ENCODE results near the gene CYP2A7. TPM values are rescaled to one million over a fixed set of nuclear protein-coding genes. Genes with fewer than 3 reads are reported as not detected.
A peak's percentile ranks its signal among the peaks of the same experiment; 100 is the strongest.
"Not testable (repeated sequence)": the region's sequence is repeated elsewhere in the genome, so short reads cannot be mapped to it uniquely, and the experiment has no call there.

The CYP2A7 gene
- total and polyA plus RNA-seq, 5 donors from 2014 or later: not detected

DNA sequence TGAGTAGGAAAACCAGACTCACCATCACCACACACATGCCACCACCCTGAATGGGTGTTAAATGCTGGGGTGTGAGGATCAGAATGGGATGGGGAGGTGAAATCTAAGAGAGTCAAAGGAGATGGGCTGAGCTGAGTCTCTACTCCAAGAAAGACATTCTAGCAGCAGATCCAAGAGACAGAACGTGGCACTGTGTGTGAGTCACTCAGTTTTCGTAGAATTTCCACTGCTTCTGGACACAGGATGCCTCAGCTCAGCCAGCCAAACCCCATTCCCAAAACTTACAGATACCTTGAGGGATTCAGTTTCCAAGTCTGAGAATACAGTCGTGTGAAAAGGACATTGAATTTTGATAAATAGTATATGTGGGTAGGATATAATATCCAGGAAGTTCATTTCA lies 7.3 kb upstream of the CYP2A7 start:
- no peaks in the 10 kb centered on the region for H3K9me3 ChIP-seq (ENCODE audit: control insufficient read depth in 2 of 2, low read length in 2 of 2)
- H3K27me3 Mint-ChIP-seq: peaks cover 49% of the 10 kb centered on the region
- no peaks in the 10 kb centered on the region for H3K4me1 ChIP-seq (ENCODE audit: control insufficient read depth, insufficient read depth, low read length, poor library complexity, severe bottlenecking)
- no peak overlapping the region for H3K4me3 ChIP-seq (ENCODE audit: low read depth, low read length)
- no peaks in the 10 kb centered on the region for H3K36me3 Mint-ChIP-seq
- H3K36me3 ChIP-seq (ENCODE audit: control insufficient read depth, insufficient read depth, low read length): no peaks in the 10 kb centered on the region
- DNase-seq (no peak), ATAC-seq (ENCODE audit: low read depth in 2 of 2) (no peak)
- no peak overlapping the region for H3K4me3 Mint-ChIP-seq
- no peaks in the 10 kb centered on the region for H3K4me1 Mint-ChIP-seq
- no peak overlapping the region for H3K27ac ChIP-seq (ENCODE audit: insufficient read depth, low read length, poor library complexity, severe bottlenecking)
- H3K9me3 Mint-ChIP-seq: peaks cover 0 to 5% (median 0%) of the 10 kb centered on the region in 7 donors
- H3K27me3 ChIP-seq (ENCODE audit: control insufficient read depth, insufficient read depth, low read length): peaks cover 2% of the 10 kb centered on the region
- no peak overlapping the region for H3K27ac Mint-ChIP-seq

DNA sequence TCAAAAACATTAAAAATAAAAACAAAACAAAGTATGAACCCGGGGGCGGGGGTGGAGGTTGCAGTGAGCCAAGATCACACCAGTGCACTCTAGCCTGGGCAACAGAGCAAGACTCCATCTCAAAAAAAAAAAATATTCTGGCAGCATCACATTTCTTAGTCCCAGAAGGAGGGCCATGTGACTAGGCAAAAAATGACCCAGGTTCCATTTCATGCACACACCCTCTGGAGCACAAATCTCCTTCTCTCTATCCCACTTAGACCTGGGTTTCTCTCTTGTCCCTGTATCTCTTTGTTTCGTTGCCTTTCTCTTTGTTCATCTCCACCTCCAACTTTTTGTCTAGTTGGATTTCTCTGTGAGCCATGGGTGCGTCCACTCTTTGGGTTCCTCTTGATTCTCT lies 6.2 kb upstream of the CYP2A7 start:
- Histone ChIP-seq H3K27me3 (ENCODE audit: control insufficient read depth, insufficient read depth, low read length) (peaks cover 2% of the 10 kb centered on the region), H3K4me1 (ENCODE audit: control insufficient read depth, insufficient read depth, low read length, poor library complexity, severe bottlenecking) (no peaks in the 10 kb centered on the region), H3K9me3 (ENCODE audit: control insufficient read depth in 2 of 2, low read length in 2 of 2) (no peaks in the 10 kb centered on the region), H3K36me3 (ENCODE audit: control insufficient read depth, insufficient read depth, low read length) (no peaks in the 10 kb centered on the region), H3K27ac (ENCODE audit: insufficient read depth, low read length, poor library complexity, severe bottlenecking) (no peak overlapping the region), H3K4me3 (ENCODE audit: low read depth, low read length) (no peak overlapping the region)
- ATAC-seq (ENCODE audit: low read depth in 2 of 2) (no peak), DNase-seq (no peak)
- Mint-ChIP-seq H3K4me3 (no peak overlapping the region), H3K27ac (no peak overlapping the region), H3K9me3 (peaks cover 0 to 5% (median 0%) of the 10 kb centered on the region in 7 donors), H3K27me3 (peaks cover 44% of the 10 kb centered on the region), H3K36me3 (no peaks in the 10 kb centered on the region), H3K4me1 (no peaks in the 10 kb centered on the region)

DNA sequence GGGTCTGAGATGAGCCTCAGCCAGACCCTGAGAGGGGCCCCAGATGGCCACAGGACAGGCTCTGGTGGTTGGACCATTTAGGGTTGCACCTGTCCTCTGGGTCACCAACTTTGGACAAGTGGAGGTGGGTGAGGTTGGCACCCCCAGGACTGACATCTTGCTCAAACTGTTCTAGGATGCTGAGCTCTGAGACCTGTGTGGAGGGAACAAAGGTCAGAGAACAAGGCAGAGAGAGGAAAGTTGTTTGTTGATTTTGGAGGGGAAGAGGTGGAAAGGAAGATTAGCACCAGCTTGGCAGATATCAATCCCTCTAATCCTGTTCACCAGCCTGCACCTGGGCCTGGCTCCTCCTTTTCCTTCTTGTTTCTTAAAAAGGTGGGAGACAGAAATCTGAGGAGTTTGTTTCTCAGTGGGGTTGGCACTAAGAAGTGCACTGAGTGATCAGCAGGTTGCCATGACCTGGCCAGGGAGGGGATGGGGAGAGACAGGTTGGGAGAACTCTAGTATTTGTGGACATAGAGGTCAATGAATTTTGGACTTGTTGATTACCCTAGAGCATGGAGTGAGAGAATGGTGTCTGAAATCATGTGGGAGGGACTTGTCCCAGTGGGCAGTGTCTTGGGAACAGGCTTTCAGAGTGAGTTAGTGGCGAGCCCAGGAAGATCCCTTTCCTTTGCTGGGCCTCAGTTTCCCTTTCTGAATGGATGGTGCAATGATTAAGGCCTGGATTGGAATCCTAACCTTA lies 2.3 kb upstream of the CYP2A7 start:
- H3K36me3 Mint-ChIP-seq; H3K36me3 ChIP-seq (ENCODE audit: control insufficient read depth, insufficient read depth, low read length); H3K4me1 ChIP-seq (ENCODE audit: control insufficient read depth, insufficient read depth, low read length, poor library complexity, severe bottlenecking); H3K27ac ChIP-seq (ENCODE audit: insufficient read depth, low read length, poor library complexity, severe bottlenecking); H3K4me3 ChIP-seq (ENCODE audit: low read depth, low read length); H3K9me3 Mint-ChIP-seq; H3K4me3 Mint-ChIP-seq; H3K27me3 ChIP-seq (ENCODE audit: control insufficient read depth, insufficient read depth, low read length); H3K27ac Mint-ChIP-seq; H3K4me1 Mint-ChIP-seq; ATAC-seq (ENCODE audit: low read depth in 2 of 2); DNase-seq; H3K9me3 ChIP-seq (ENCODE audit: control insufficient read depth in 2 of 2, low read length in 2 of 2): not testable (repeated sequence)
- H3K27me3 Mint-ChIP-seq: peaks cover 42% of the 10 kb centered on the region

DNA sequence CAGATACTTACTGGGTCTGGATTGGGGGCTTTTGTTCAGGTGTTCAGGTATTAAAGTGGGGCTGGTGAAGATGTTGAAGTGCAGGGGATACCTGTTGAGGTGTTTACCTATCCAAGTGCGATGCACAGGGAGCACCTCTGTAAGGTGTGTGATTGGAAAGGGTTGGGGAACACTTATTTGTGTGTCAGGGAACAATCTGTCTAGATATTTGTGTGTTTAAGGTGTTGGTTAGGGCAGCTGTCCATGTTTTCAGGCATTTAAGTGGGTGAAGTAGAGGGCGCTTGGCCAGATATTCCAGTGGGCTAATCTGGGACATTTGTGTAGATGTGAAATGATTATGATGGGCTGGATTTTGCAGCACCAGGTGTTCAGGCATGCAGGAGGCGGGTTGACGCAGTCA lies 2.7 kb downstream of the CYP2A7 start:
- H3K27ac ChIP-seq (ENCODE audit: insufficient read depth, low read length, poor library complexity, severe bottlenecking); H3K36me3 Mint-ChIP-seq; ATAC-seq (ENCODE audit: low read depth in 2 of 2): not testable (repeated sequence)

DNA sequence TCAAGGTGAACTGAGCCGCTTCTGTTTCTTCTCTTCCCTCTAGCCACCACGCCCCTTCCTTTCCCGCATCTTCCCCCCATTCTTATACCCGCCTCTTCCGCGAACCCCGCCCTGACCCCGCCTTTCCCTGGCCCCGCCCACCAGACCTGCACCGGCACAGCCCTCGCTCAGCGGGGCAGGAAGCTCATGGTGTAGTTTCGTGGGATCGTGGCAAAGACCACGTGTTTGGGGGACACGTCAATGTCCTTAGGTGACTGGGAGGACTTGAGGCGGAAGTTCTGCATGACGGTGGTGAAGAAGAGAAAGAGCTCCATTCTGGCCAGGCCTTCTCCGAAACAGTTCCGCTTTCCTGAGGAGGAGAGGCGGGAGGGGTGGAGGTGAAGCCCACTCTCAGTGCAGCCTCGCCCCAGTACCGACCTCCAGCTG lies 6.5 kb downstream of the CYP2A7 start:
- ATAC-seq (ENCODE audit: low read depth in 2 of 2): peak; percentile 87 to 92
- not testable (repeated sequence) for H3K9me3 ChIP-seq (ENCODE audit: control insufficient read depth in 2 of 2, low read length in 2 of 2); H3K9me3 Mint-ChIP-seq; H3K36me3 ChIP-seq (ENCODE audit: control insufficient read depth, insufficient read depth, low read length); H3K4me1 ChIP-seq (ENCODE audit: control insufficient read depth, insufficient read depth, low read length, poor library complexity, severe bottlenecking); H3K36me3 Mint-ChIP-seq; H3K27ac ChIP-seq (ENCODE audit: insufficient read depth, low read length, poor library complexity, severe bottlenecking); H3K27me3 ChIP-seq (ENCODE audit: control insufficient read depth, insufficient read depth, low read length)
- H3K27ac Mint-ChIP-seq: peak overlapping the region in 2 of 3 donors; percentile 29 to 87
- peak overlapping the region; percentile 44 for H3K4me3 ChIP-seq (ENCODE audit: low read depth, low read length)
- peak; percentile 65 to 85 (median 76) for DNase-seq
- H3K4me3 Mint-ChIP-seq: peak overlapping the region; percentile 39 to 89 (median 73)
- peaks cover 59% of the 10 kb centered on the region for H3K27me3 Mint-ChIP-seq
- peaks cover 4 to 14% (median 6%) of the 10 kb centered on the region in 4 donors for H3K4me1 Mint-ChIP-seq

More for the DNA sequence above, 2.7 kb downstream of the CYP2A7 start:
- H3K4me3 ChIP-seq (ENCODE audit: low read depth, low read length); DNase-seq; H3K4me1 ChIP-seq (ENCODE audit: control insufficient read depth, insufficient read depth, low read length, poor library complexity, severe bottlenecking); H3K27ac Mint-ChIP-seq; H3K27me3 ChIP-seq (ENCODE audit: control insufficient read depth, insufficient read depth, low read length); H3K4me3 Mint-ChIP-seq; H3K36me3 ChIP-seq (ENCODE audit: control insufficient read depth, insufficient read depth, low read length); H3K9me3 Mint-ChIP-seq; H3K9me3 ChIP-seq (ENCODE audit: control insufficient read depth in 2 of 2, low read length in 2 of 2): not testable (repeated sequence)
- peaks cover 4 to 14% (median 6%) of the 10 kb centered on the region in 4 donors for H3K4me1 Mint-ChIP-seq
- peaks cover 46% of the 10 kb centered on the region for H3K27me3 Mint-ChIP-seq

DNA sequence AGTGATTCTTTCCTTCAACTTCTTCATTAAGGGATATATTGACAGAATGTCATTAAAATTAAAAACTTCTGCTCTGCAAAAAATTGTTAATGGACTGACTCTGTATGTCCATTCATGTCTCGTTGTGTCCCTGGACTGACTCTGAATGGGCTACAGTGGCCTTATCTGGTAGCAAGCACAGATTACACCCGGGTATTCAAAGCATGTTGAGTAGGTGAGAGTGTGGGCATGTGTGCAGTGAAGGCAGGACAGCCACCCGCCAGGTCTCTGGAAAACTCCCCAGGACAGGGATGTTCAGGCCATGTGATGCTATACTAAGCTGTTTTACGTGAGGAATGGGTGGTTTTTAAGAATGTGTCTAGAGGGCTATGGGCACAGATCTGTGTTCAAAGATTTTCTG lies 7.2 kb downstream of the CYP2A7 start:
- not testable (repeated sequence) for H3K27ac ChIP-seq (ENCODE audit: insufficient read depth, low read length, poor library complexity, severe bottlenecking); H3K9me3 ChIP-seq (ENCODE audit: control insufficient read depth in 2 of 2, low read length in 2 of 2); H3K9me3 Mint-ChIP-seq; H3K27me3 ChIP-seq (ENCODE audit: control insufficient read depth, insufficient read depth, low read length); DNase-seq; H3K4me1 ChIP-seq (ENCODE audit: control insufficient read depth, insufficient read depth, low read length, poor library complexity, severe bottlenecking); H3K36me3 ChIP-seq (ENCODE audit: control insufficient read depth, insufficient read depth, low read length); H3K36me3 Mint-ChIP-seq; ATAC-seq (ENCODE audit: low read depth in 2 of 2)
- peak overlapping the region in 1 of 3 donors; percentile 29 for H3K27ac Mint-ChIP-seq
- peak overlapping the region; percentile 44 for H3K4me3 ChIP-seq (ENCODE audit: low read depth, low read length)
- peaks cover 4 to 14% (median 6%) of the 10 kb centered on the region in 4 donors for H3K4me1 Mint-ChIP-seq
- peaks cover 63% of the 10 kb centered on the region for H3K27me3 Mint-ChIP-seq
- peak overlapping the region; percentile 39 to 89 (median 73) for H3K4me3 Mint-ChIP-seq

DNA sequence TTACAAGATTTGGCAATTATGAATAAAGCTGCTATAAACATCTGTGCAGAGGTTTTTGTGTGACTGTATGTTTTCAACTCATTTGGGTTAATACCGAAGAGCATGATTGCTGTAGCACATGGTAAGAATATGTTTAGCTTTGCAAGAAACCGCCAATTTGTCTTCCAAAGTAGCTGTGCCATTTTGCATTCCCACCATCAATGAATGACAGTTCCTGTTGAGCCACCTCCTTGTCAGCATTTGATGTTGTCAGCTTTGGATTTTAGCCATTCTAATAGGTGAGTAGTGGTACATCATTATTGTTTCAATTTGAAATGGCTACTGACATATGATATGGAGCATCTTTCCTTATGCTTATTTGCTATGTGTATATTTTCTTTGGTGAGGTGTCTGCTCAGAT lies 8.2 kb downstream of the CYP2A7 start:
- not testable (repeated sequence) for H3K4me3 ChIP-seq (ENCODE audit: low read depth, low read length); H3K36me3 Mint-ChIP-seq; H3K27ac ChIP-seq (ENCODE audit: insufficient read depth, low read length, poor library complexity, severe bottlenecking); ATAC-seq (ENCODE audit: low read depth in 2 of 2); H3K9me3 Mint-ChIP-seq; H3K4me3 Mint-ChIP-seq; DNase-seq; H3K36me3 ChIP-seq (ENCODE audit: control insufficient read depth, insufficient read depth, low read length); H3K4me1 ChIP-seq (ENCODE audit: control insufficient read depth, insufficient read depth, low read length, poor library complexity, severe bottlenecking); H3K27ac Mint-ChIP-seq; H3K27me3 ChIP-seq (ENCODE audit: control insufficient read depth, insufficient read depth, low read length); H3K9me3 ChIP-seq (ENCODE audit: control insufficient read depth in 2 of 2, low read length in 2 of 2)
- Mint-ChIP-seq H3K27me3 (peaks cover 62% of the 10 kb centered on the region), H3K4me1 (peaks cover 4 to 14% (median 6%) of the 10 kb centered on the region in 4 donors)

DNA sequence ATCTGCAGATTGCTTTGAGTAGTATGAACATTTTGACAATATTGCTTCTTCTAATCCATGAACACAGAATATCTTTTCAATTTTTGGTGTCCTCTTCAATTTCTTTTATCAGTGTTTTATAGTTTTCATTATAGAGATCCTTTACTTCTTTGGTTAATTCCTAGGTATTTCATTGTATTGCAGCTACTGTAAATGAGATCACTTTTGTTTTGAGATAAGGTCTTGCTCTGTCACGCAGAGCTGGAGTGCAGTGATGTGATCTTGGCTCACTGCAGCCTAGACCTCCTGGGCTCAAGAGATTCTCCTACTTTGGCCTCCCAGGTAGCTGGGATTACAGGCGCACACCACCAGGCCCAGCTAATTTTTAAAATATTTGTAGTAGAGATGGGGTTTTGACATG lies 9.8 kb downstream of the CYP2A7 start:
- H3K27me3 Mint-ChIP-seq: peaks cover 64% of the 10 kb centered on the region
- no peak for DNase-seq
- H3K36me3 Mint-ChIP-seq: no peaks in the 10 kb centered on the region

More for the DNA sequence above, 9.8 kb downstream of the CYP2A7 start:
- Histone ChIP-seq H3K4me1 (ENCODE audit: control insufficient read depth, insufficient read depth, low read length, poor library complexity, severe bottlenecking) (peaks cover 3% of the 10 kb centered on the region), H3K9me3 (ENCODE audit: control insufficient read depth in 2 of 2, low read length in 2 of 2) (no peaks in the 10 kb centered on the region), H3K27ac (ENCODE audit: insufficient read depth, low read length, poor library complexity, severe bottlenecking) (no peak overlapping the region), H3K36me3 (ENCODE audit: control insufficient read depth, insufficient read depth, low read length) (no peaks in the 10 kb centered on the region), H3K4me3 (ENCODE audit: low read depth, low read length) (no peak overlapping the region), H3K27me3 (ENCODE audit: control insufficient read depth, insufficient read depth, low read length) (no peaks in the 10 kb centered on the region)
- H3K9me3 Mint-ChIP-seq: peaks cover 0 to 4% (median 0%) of the 10 kb centered on the region in 7 donors
- H3K4me1 Mint-ChIP-seq: peaks cover 4 to 14% (median 6%) of the 10 kb centered on the region in 4 donors
- no peak overlapping the region for H3K27ac Mint-ChIP-seq
- ATAC-seq (ENCODE audit: low read depth in 2 of 2): no peak
- no peak overlapping the region for H3K4me3 Mint-ChIP-seq
